ENCODE results near the gene VWA3B. TPM values are rescaled to one million over a fixed set of nuclear protein-coding genes. Genes with fewer than 3 reads are reported as not detected.
"Not testable (repeated sequence)": the region's sequence is repeated elsewhere in the genome, so short reads cannot be mapped to it uniquely, and the experiment has no call there.

VWA3B gene
- total RNA-seq, 1 experiment from 2014 or later: not detected

- Histone ChIP-seq H3K9ac (ENCODE audit: low read length) (no peak overlapping the region), H3K27me3 (ENCODE audit: low read length) (no peaks in the 10 kb centered on the region), H3K4me1 (ENCODE audit: low read length) (no peaks in the 10 kb centered on the region), H3K79me2 (ENCODE audit: low read length) (no peaks in the 10 kb centered on the region), H3K27ac (ENCODE audit: low read length) (no peak overlapping the region), H3K4me2 (ENCODE audit: low read depth, low read length, poor library complexity, severe bottlenecking) (no peak overlapping the region), H3K9me2 (replicated peaks; ENCODE audit: insufficient read depth, low read length) (no peaks in the 10 kb centered on the region), H2AFZ (ENCODE audit: low read length) (no peak overlapping the region), H3K4me3 (ENCODE audit: low read length) (no peak overlapping the region), H3K36me3 (ENCODE audit: insufficient read depth, low read length) (no peaks in the 10 kb centered on the region), H3K9me3 (ENCODE audit: low read length) (no peaks in the 10 kb centered on the region), H4K20me1 (ENCODE audit: insufficient read depth, low read depth, low read length) (no peaks in the 10 kb centered on the region)
- no peak for DNase-seq
These were observed 227.3 kb downstream of the VWA3B start for GRCh38 chr2:98314251-98314650.

GRCh38 chr2:98315957-98316356, 229.0 kb downstream of the VWA3B start:
- Histone ChIP-seq H3K4me1 (ENCODE audit: low read length) (no peaks in the 10 kb centered on the region), H2AFZ (ENCODE audit: low read length) (no peak overlapping the region), H3K27me3 (ENCODE audit: low read length) (no peaks in the 10 kb centered on the region), H3K27ac (ENCODE audit: low read length) (no peak overlapping the region), H3K9me3 (ENCODE audit: low read length) (peaks cover 4% of the 10 kb centered on the region; the same call in 1 of the 2 replicates), H3K9ac (ENCODE audit: low read length) (no peak overlapping the region), H4K20me1 (ENCODE audit: insufficient read depth, low read depth, low read length) (no peaks in the 10 kb centered on the region), H3K9me2 (replicated peaks; ENCODE audit: insufficient read depth, low read length) (no peaks in the 10 kb centered on the region), H3K36me3 (ENCODE audit: insufficient read depth, low read length) (no peaks in the 10 kb centered on the region), H3K4me3 (ENCODE audit: low read length) (no peak overlapping the region), H3K4me2 (ENCODE audit: low read depth, low read length, poor library complexity, severe bottlenecking) (no peak overlapping the region), H3K79me2 (ENCODE audit: low read length) (no peaks in the 10 kb centered on the region)
- DNase-seq: no peak

GRCh38 chr2:98317214-98317613, 230.2 kb downstream of the VWA3B start:
- Histone ChIP-seq H3K27ac (ENCODE audit: low read length) (no peak overlapping the region), H3K27me3 (ENCODE audit: low read length) (no peaks in the 10 kb centered on the region), H3K9ac (ENCODE audit: low read length) (no peak overlapping the region), H3K4me2 (ENCODE audit: low read depth, low read length, poor library complexity, severe bottlenecking) (no peak overlapping the region), H3K4me1 (ENCODE audit: low read length) (no peaks in the 10 kb centered on the region), H2AFZ (ENCODE audit: low read length) (no peak overlapping the region), H3K9me2 (replicated peaks; ENCODE audit: insufficient read depth, low read length) (no peaks in the 10 kb centered on the region), H3K79me2 (ENCODE audit: low read length) (no peaks in the 10 kb centered on the region), H3K4me3 (ENCODE audit: low read length) (no peak overlapping the region), H3K9me3 (ENCODE audit: low read length) (peaks cover 5% of the 10 kb centered on the region; the same call in 1 of the 2 replicates), H4K20me1 (ENCODE audit: insufficient read depth, low read depth, low read length) (no peaks in the 10 kb centered on the region), H3K36me3 (ENCODE audit: insufficient read depth, low read length) (no peaks in the 10 kb centered on the region)
- no peak for DNase-seq

- H3K27me3 ChIP-seq (ENCODE audit: low read length); H3K4me2 ChIP-seq (ENCODE audit: low read depth, low read length, poor library complexity, severe bottlenecking); H2AFZ ChIP-seq (ENCODE audit: low read length); H3K9me3 ChIP-seq (ENCODE audit: low read length); H3K4me1 ChIP-seq (ENCODE audit: low read length); H3K79me2 ChIP-seq (ENCODE audit: low read length); DNase-seq; H3K27ac ChIP-seq (ENCODE audit: low read length); H3K9me2 ChIP-seq (replicated peaks; ENCODE audit: insufficient read depth, low read length); H3K36me3 ChIP-seq (ENCODE audit: insufficient read depth, low read length); H4K20me1 ChIP-seq (ENCODE audit: insufficient read depth, low read depth, low read length); H3K4me3 ChIP-seq (ENCODE audit: low read length); H3K9ac ChIP-seq (ENCODE audit: low read length): not testable (repeated sequence)
These were observed 233.2 kb downstream of the VWA3B start for GRCh38 chr2:98320171-98320570.

- H3K4me3 ChIP-seq (ENCODE audit: low read length): no peak overlapping the region
- H3K4me1 ChIP-seq (ENCODE audit: low read length): no peaks in the 10 kb centered on the region
- no peaks in the 10 kb centered on the region for H3K27me3 ChIP-seq (ENCODE audit: low read length)
- peaks cover 5% of the 10 kb centered on the region; the same call in 1 of the 2 replicates for H3K9me3 ChIP-seq (ENCODE audit: low read length)
- no peak for DNase-seq
- no peaks in the 10 kb centered on the region for H3K9me2 ChIP-seq (replicated peaks; ENCODE audit: insufficient read depth, low read length)
- H2AFZ ChIP-seq (ENCODE audit: low read length): no peak overlapping the region
- no peak overlapping the region for H3K9ac ChIP-seq (ENCODE audit: low read length)
- no peak overlapping the region for H3K4me2 ChIP-seq (ENCODE audit: low read depth, low read length, poor library complexity, severe bottlenecking)
- no peaks in the 10 kb centered on the region for H4K20me1 ChIP-seq (ENCODE audit: insufficient read depth, low read depth, low read length)
- H3K79me2 ChIP-seq (ENCODE audit: low read length): no peaks in the 10 kb centered on the region
- no peaks in the 10 kb centered on the region for H3K36me3 ChIP-seq (ENCODE audit: insufficient read depth, low read length)
- H3K27ac ChIP-seq (ENCODE audit: low read length): no peak overlapping the region
These were observed 237.2 kb downstream of the VWA3B start for GRCh38 chr2:98324181-98324580.

GRCh38 chr2:98327776-98328175, 240.8 kb downstream of the VWA3B start:
- H3K4me2 ChIP-seq (ENCODE audit: low read depth, low read length, poor library complexity, severe bottlenecking): no peak overlapping the region
- no peaks in the 10 kb centered on the region for H4K20me1 ChIP-seq (ENCODE audit: insufficient read depth, low read depth, low read length)
- DNase-seq: no peak
- H3K4me3 ChIP-seq (ENCODE audit: low read length): no peak overlapping the region
- H3K9me3 ChIP-seq (ENCODE audit: low read length): no peaks in the 10 kb centered on the region
- H3K27me3 ChIP-seq (ENCODE audit: low read length): no peaks in the 10 kb centered on the region
- H3K79me2 ChIP-seq (ENCODE audit: low read length): no peaks in the 10 kb centered on the region
- H3K9me2 ChIP-seq (replicated peaks; ENCODE audit: insufficient read depth, low read length): no peaks in the 10 kb centered on the region
- no peak overlapping the region for H3K9ac ChIP-seq (ENCODE audit: low read length)
- H3K4me1 ChIP-seq (ENCODE audit: low read length): no peaks in the 10 kb centered on the region
- no peaks in the 10 kb centered on the region for H3K36me3 ChIP-seq (ENCODE audit: insufficient read depth, low read length)
- H2AFZ ChIP-seq (ENCODE audit: low read length): no peak overlapping the region
- no peak overlapping the region for H3K27ac ChIP-seq (ENCODE audit: low read length)

GRCh38 chr2:98329549-98329948, 242.6 kb downstream of the VWA3B start:
- no peaks in the 10 kb centered on the region for H3K9me2 ChIP-seq (replicated peaks; ENCODE audit: insufficient read depth, low read length)
- H3K4me3 ChIP-seq (ENCODE audit: low read length): no peak overlapping the region
- DNase-seq: no peak
- H3K27me3 ChIP-seq (ENCODE audit: low read length): no peaks in the 10 kb centered on the region
- no peaks in the 10 kb centered on the region for H3K9me3 ChIP-seq (ENCODE audit: low read length)
- no peak overlapping the region for H3K27ac ChIP-seq (ENCODE audit: low read length)
- H3K79me2 ChIP-seq (ENCODE audit: low read length): no peaks in the 10 kb centered on the region
- no peaks in the 10 kb centered on the region for H3K36me3 ChIP-seq (ENCODE audit: insufficient read depth, low read length)
- no peak overlapping the region for H3K9ac ChIP-seq (ENCODE audit: low read length)
- H3K4me2 ChIP-seq (ENCODE audit: low read depth, low read length, poor library complexity, severe bottlenecking): no peak overlapping the region
- H4K20me1 ChIP-seq (ENCODE audit: insufficient read depth, low read depth, low read length): no peaks in the 10 kb centered on the region
- no peak overlapping the region for H2AFZ ChIP-seq (ENCODE audit: low read length)
- H3K4me1 ChIP-seq (ENCODE audit: low read length): no peaks in the 10 kb centered on the region

- Histone ChIP-seq H3K79me2 (ENCODE audit: low read length) (no peaks in the 10 kb centered on the region), H3K9ac (ENCODE audit: low read length) (no peak overlapping the region), H3K27ac (ENCODE audit: low read length) (no peak overlapping the region), H3K4me2 (ENCODE audit: low read depth, low read length, poor library complexity, severe bottlenecking) (no peak overlapping the region), H3K36me3 (ENCODE audit: insufficient read depth, low read length) (no peaks in the 10 kb centered on the region), H3K4me3 (ENCODE audit: low read length) (no peak overlapping the region), H3K4me1 (ENCODE audit: low read length) (no peaks in the 10 kb centered on the region), H3K9me2 (replicated peaks; ENCODE audit: insufficient read depth, low read length) (no peaks in the 10 kb centered on the region), H4K20me1 (ENCODE audit: insufficient read depth, low read depth, low read length) (no peaks in the 10 kb centered on the region), H3K9me3 (ENCODE audit: low read length) (no peaks in the 10 kb centered on the region), H3K27me3 (ENCODE audit: low read length) (no peaks in the 10 kb centered on the region), H2AFZ (ENCODE audit: low read length) (no peak overlapping the region)
- DNase-seq: no peak
These were observed 246.0 kb downstream of the VWA3B start for GRCh38 chr2:98332989-98333388.

GRCh38 chr2:98333922-98334321, 247.0 kb downstream of the VWA3B start:
- Histone ChIP-seq H3K27me3 (ENCODE audit: low read length) (no peaks in the 10 kb centered on the region), H3K9ac (ENCODE audit: low read length) (no peak overlapping the region), H3K4me3 (ENCODE audit: low read length) (no peak overlapping the region), H3K79me2 (ENCODE audit: low read length) (no peaks in the 10 kb centered on the region), H3K27ac (ENCODE audit: low read length) (no peak overlapping the region), H2AFZ (ENCODE audit: low read length) (no peak overlapping the region), H3K9me2 (replicated peaks; ENCODE audit: insufficient read depth, low read length) (no peaks in the 10 kb centered on the region), H3K4me2 (ENCODE audit: low read depth, low read length, poor library complexity, severe bottlenecking) (no peak overlapping the region), H4K20me1 (ENCODE audit: insufficient read depth, low read depth, low read length) (no peaks in the 10 kb centered on the region), H3K4me1 (ENCODE audit: low read length) (no peaks in the 10 kb centered on the region), H3K36me3 (ENCODE audit: insufficient read depth, low read length) (no peaks in the 10 kb centered on the region), H3K9me3 (ENCODE audit: low read length) (no peaks in the 10 kb centered on the region)
- no peak for DNase-seq

All from Karpas-422 (cell line).